ENCODE measurements around the gene DMKN. TPM values are rescaled to one million over a fixed set of nuclear protein-coding genes. Genes with fewer than 3 reads are reported as not detected.
A peak's percentile ranks its signal among the peaks of the same experiment; 100 is the strongest.

Gene DMKN
- total and polyA plus RNA-seq, 5 donors from 2014 or later: 0.74 to 1.6 (median 1.0) TPM; not detected in 2

DNA sequence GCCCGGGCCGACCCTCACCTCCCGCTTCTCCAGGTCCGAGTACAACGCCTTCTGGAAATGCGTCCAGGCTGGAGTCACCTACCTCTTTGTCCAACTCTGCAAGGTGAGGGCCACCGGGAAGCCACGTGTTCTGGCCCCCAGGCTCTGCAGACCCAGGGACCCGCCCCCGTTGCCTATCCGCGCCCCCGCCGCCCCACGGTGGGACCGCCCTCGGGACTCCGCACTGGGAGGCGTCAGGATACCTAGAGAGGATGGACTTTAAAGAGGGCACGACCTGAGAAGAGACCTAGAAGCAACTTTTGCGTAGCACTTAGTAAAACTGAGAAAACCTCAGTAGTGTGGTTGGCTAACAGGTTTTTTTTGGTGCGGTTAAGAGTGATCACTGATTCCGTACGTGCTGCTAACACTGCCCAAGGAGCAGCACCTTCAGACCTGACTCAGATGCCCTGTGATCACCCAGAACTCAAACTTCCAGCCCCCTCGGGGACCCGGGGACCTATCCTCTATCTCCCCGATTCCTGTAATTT, 32.5 kb upstream of the DMKN start:
- Histone ChIP-seq H3K4me3 (ENCODE audit: low read depth, low read length) (peak overlapping the region; percentile 78), H3K36me3 (ENCODE audit: control insufficient read depth, insufficient read depth, low read length) (peaks cover 2% of the 10 kb centered on the region), H3K27ac (ENCODE audit: insufficient read depth, low read length, poor library complexity, severe bottlenecking) (peak overlapping the region; percentile 78), H3K4me1 (ENCODE audit: control insufficient read depth, insufficient read depth, low read length, poor library complexity, severe bottlenecking) (peaks cover 27% of the 10 kb centered on the region), H3K27me3 (ENCODE audit: control insufficient read depth, insufficient read depth, low read length) (no peaks in the 10 kb centered on the region), H3K9me3 (ENCODE audit: control insufficient read depth in 2 of 2, low read length in 2 of 2) (no peaks in the 10 kb centered on the region)
- Mint-ChIP-seq H3K4me1 (peaks cover 6 to 40% (median 21%) of the 10 kb centered on the region in 4 donors), H3K27ac (peak overlapping the region in 2 of 3 donors; percentile 69 to 90), H3K4me3 (peak overlapping the region; percentile 91 to 95 (median 93)), H3K9me3 (no peaks in the 10 kb centered on the region), H3K36me3 (peaks cover 5% of the 10 kb centered on the region), H3K27me3 (no peaks in the 10 kb centered on the region)
- peak in 2 of 3 donors; percentile 32 to 57 for DNase-seq
- ATAC-seq (ENCODE audit: low read depth in 2 of 2): peak; percentile 10 to 28

GRCh38 chr19:35545001-35545854, 31.8 kb upstream of the DMKN start, which contains the start of gene TMEM147:
TSS of gene TMEM147 (plus strand) at chr19:35545626. CDS start at chr19:35545740, 114 bp downstream.
- Mint-ChIP-seq H3K36me3 (peaks cover 5% of the 10 kb centered on the region), H3K27me3 (no peaks in the 10 kb centered on the region), H3K27ac (peak within 1 kb of the TSS; percentile 56 to 94 (median 90)), H3K9me3 (no peaks in the 10 kb centered on the region), H3K4me1 (peaks cover 6 to 41% (median 21%) of the 10 kb centered on the region in 4 donors), H3K4me3 (peak within 1 kb of the TSS; percentile 91 to 95 (median 93))
- Histone ChIP-seq H3K36me3 (ENCODE audit: control insufficient read depth, insufficient read depth, low read length) (no peaks in the 10 kb centered on the region), H3K4me3 (ENCODE audit: low read depth, low read length) (peak within 1 kb of the TSS; percentile 78), H3K27me3 (ENCODE audit: control insufficient read depth, insufficient read depth, low read length) (no peaks in the 10 kb centered on the region), H3K27ac (ENCODE audit: insufficient read depth, low read length, poor library complexity, severe bottlenecking) (peak within 1 kb of the TSS; percentile 78), H3K9me3 (ENCODE audit: control insufficient read depth in 2 of 2, low read length in 2 of 2) (no peaks in the 10 kb centered on the region), H3K4me1 (ENCODE audit: control insufficient read depth, insufficient read depth, low read length, poor library complexity, severe bottlenecking) (peaks cover 27% of the 10 kb centered on the region)
- peak; percentile 69 to 88 (median 76) for DNase-seq
- peak; percentile 86 to 87 for ATAC-seq (ENCODE audit: low read depth in 2 of 2)

DNA sequence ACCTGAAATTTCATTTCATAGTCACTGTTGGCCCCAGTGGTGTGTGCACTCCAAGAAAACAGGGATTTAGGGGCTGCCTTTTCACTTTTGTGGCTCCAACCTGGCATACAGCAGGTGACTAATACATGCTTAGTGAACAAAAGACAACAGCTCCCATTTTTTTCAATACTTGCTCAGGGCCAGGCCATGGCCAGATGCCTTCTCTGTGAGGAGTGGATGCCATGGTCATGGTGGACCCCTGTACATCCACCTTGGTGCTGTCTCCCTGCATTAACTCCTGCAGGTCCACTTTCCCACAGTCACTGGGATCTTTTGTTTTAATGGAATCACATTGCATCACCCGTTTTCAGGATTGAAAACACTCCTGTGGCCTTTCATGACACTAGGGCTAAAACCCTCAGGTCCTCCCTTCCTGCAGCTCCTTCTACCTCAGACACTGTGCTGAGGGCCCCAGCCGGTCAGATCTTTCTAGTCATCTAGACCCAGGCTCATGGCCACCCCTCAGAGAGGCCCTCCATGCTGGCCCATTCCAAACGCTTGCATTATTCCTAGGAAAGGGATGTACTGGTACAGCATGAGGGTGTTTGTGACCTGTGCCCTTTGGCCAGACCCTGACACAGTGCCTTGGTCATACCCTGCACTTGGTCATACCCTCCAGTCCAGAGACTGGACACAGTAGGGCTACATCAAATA, 30.8 kb upstream of the DMKN start:
- H3K4me1 ChIP-seq (ENCODE audit: control insufficient read depth, insufficient read depth, low read length, poor library complexity, severe bottlenecking): peaks cover 27% of the 10 kb centered on the region
- Mint-ChIP-seq H3K4me3 (peak overlapping the region; percentile 83 to 95 (median 92)), H3K4me1 (peaks cover 3 to 40% (median 19%) of the 10 kb centered on the region in 4 donors), H3K9me3 (no peaks in the 10 kb centered on the region), H3K36me3 (peaks cover 3% of the 10 kb centered on the region), H3K27me3 (no peaks in the 10 kb centered on the region), H3K27ac (peak overlapping the region; percentile 80 to 94 (median 90))
- peak overlapping the region; percentile 78 for H3K27ac ChIP-seq (ENCODE audit: insufficient read depth, low read length, poor library complexity, severe bottlenecking)
- ATAC-seq (ENCODE audit: low read depth in 2 of 2): no peak
- no peak for DNase-seq
- no peaks in the 10 kb centered on the region for H3K36me3 ChIP-seq (ENCODE audit: control insufficient read depth, insufficient read depth, low read length)
- H3K4me3 ChIP-seq (ENCODE audit: low read depth, low read length): peak overlapping the region; percentile 78
- H3K9me3 ChIP-seq (ENCODE audit: control insufficient read depth in 2 of 2, low read length in 2 of 2): no peaks in the 10 kb centered on the region
- H3K27me3 ChIP-seq (ENCODE audit: control insufficient read depth, insufficient read depth, low read length): no peaks in the 10 kb centered on the region

- Mint-ChIP-seq H3K9me3 (no peaks in the 10 kb centered on the region), H3K4me1 (peaks cover 0 to 32% (median 13%) of the 10 kb centered on the region in 4 donors), H3K27me3 (no peaks in the 10 kb centered on the region), H3K4me3 (peak overlapping the region; percentile 43 to 95 (median 92)), H3K27ac (peak overlapping the region in 1 of 3 donors; percentile 80), H3K36me3 (no peaks in the 10 kb centered on the region)
- Histone ChIP-seq H3K9me3 (ENCODE audit: control insufficient read depth in 2 of 2, low read length in 2 of 2) (no peaks in the 10 kb centered on the region), H3K4me3 (ENCODE audit: low read depth, low read length) (no peak overlapping the region), H3K27me3 (ENCODE audit: control insufficient read depth, insufficient read depth, low read length) (no peaks in the 10 kb centered on the region), H3K36me3 (ENCODE audit: control insufficient read depth, insufficient read depth, low read length) (no peaks in the 10 kb centered on the region), H3K27ac (ENCODE audit: insufficient read depth, low read length, poor library complexity, severe bottlenecking) (no peak overlapping the region), H3K4me1 (ENCODE audit: control insufficient read depth, insufficient read depth, low read length, poor library complexity, severe bottlenecking) (peaks cover 27% of the 10 kb centered on the region)
- ATAC-seq (ENCODE audit: low read depth in 2 of 2) (no peak), DNase-seq (no peak)
Measured at GRCh38 chr19:35543280-35544109, 30.0 kb upstream of the DMKN start.

DNA sequence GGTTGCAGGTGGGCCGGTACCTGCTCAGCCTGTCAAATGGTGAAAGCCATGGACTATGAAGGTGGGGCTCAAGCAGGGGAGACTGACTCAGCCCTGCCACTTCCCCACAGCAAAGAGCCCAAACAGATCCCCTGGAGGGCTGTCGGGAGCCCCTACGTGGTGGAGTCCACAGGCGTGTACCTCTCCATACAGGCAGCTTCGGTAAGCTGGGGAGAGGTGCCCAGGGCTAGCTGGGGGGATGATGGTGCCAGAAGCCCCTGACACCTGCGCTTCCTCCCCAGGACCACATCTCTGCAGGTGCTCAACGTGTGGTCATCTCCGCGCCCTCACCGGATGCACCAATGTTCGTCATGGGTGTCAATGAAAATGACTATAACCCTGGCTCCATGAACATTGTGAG, 28.8 kb upstream of the DMKN start:
- H3K27ac Mint-ChIP-seq: peak overlapping the region in 1 of 3 donors; percentile 51
- no peak overlapping the region for H3K4me3 ChIP-seq (ENCODE audit: low read depth, low read length)
- peaks cover 0 to 27% (median 13%) of the 10 kb centered on the region in 4 donors for H3K4me1 Mint-ChIP-seq
- H3K9me3 Mint-ChIP-seq: no peaks in the 10 kb centered on the region
- ATAC-seq (ENCODE audit: low read depth in 2 of 2) (no peak), DNase-seq (no peak)
- H3K9me3 ChIP-seq (ENCODE audit: control insufficient read depth in 2 of 2, low read length in 2 of 2): no peaks in the 10 kb centered on the region
- H3K27ac ChIP-seq (ENCODE audit: insufficient read depth, low read length, poor library complexity, severe bottlenecking): no peak overlapping the region
- H3K36me3 ChIP-seq (ENCODE audit: control insufficient read depth, insufficient read depth, low read length): no peaks in the 10 kb centered on the region
- no peaks in the 10 kb centered on the region for H3K36me3 Mint-ChIP-seq
- peak overlapping the region in 1 of 4 donors; percentile 56 for H3K4me3 Mint-ChIP-seq
- no peaks in the 10 kb centered on the region for H3K27me3 Mint-ChIP-seq
- H3K4me1 ChIP-seq (ENCODE audit: control insufficient read depth, insufficient read depth, low read length, poor library complexity, severe bottlenecking): peaks cover 27% of the 10 kb centered on the region
- no peaks in the 10 kb centered on the region for H3K27me3 ChIP-seq (ENCODE audit: control insufficient read depth, insufficient read depth, low read length)

- Mint-ChIP-seq H3K36me3 (no peaks in the 10 kb centered on the region), H3K27ac (peak overlapping the region in 2 of 3 donors; percentile 15 to 50), H3K4me3 (no peak overlapping the region), H3K27me3 (no peaks in the 10 kb centered on the region), H3K4me1 (peaks cover 0 to 14% (median 3%) of the 10 kb centered on the region in 4 donors), H3K9me3 (peaks cover 0 to 1% (median 0%) of the 10 kb centered on the region in 7 donors)
- Histone ChIP-seq H3K4me3 (ENCODE audit: low read depth, low read length) (no peak overlapping the region), H3K9me3 (ENCODE audit: control insufficient read depth in 2 of 2, low read length in 2 of 2) (no peaks in the 10 kb centered on the region), H3K4me1 (ENCODE audit: control insufficient read depth, insufficient read depth, low read length, poor library complexity, severe bottlenecking) (peaks cover 12% of the 10 kb centered on the region), H3K36me3 (ENCODE audit: control insufficient read depth, insufficient read depth, low read length) (no peaks in the 10 kb centered on the region), H3K27ac (ENCODE audit: insufficient read depth, low read length, poor library complexity, severe bottlenecking) (no peak overlapping the region), H3K27me3 (ENCODE audit: control insufficient read depth, insufficient read depth, low read length) (no peaks in the 10 kb centered on the region)
- DNase-seq (no peak), ATAC-seq (ENCODE audit: low read depth in 2 of 2) (no peak)
Measured at GRCh38 chr19:35540356-35540927, 27.0 kb upstream of the DMKN start.
